CD14-positive monocyte (primary cell): Measurements from ENCODE around the gene BICD1. TPM values are rescaled to one million over a fixed set of nuclear protein-coding genes. Genes with fewer than 3 reads are reported as not detected.

ENCODE experiments used
- DNase-seq, 3 donors: peaks; one replicate each; pipeline ENCODE4 v3.0.0-alpha.2; 2011 to 2022
- H2AFZ ChIP-seq: 2 replicates; pipeline ENCODE4 v1.6.0; 2012; ENCODE audit warnings: mild to moderate bottlenecking, low read depth, low read length, inconsistent platforms; ENCODE audit not compliant: insufficient read depth, poor library complexity, severe bottlenecking
- H3K27ac ChIP-seq, 2 donors: 1 replicate in 1 of 2; 2 replicates in 1 of 2; pipeline ENCODE4 v1.5.1; 2012 to 2013; ENCODE audit warnings: low read length in 2 of 2, control low read depth in 1 of 2, inconsistent platforms in 1 of 2, low read depth in 1 of 2, mild to moderate bottlenecking in 1 of 2
- H3K27me3 ChIP-seq, 2 donors: one replicate each; pipeline versions ENCODE4 v1.6.0 to v1.6.1; 2011 to 2013; ENCODE audit warnings: low read length in 2 of 2; ENCODE audit not compliant: control insufficient read depth in 2 of 2, insufficient read depth in 2 of 2
- H3K36me3 ChIP-seq, 2 donors: replicated peaks in 1 of 2; 1 replicate in 1 of 2; 2 replicates in 1 of 2; pipeline versions ENCODE4 v1.5.1 to v1.6.1; 2012 to 2013; ENCODE audit warnings: low read length in 2 of 2, control low read depth in 1 of 2, inconsistent platforms in 1 of 2, mild to moderate bottlenecking in 1 of 2; ENCODE audit not compliant: insufficient read depth in 2 of 2, control insufficient read depth in 1 of 2
- H3K4me1 ChIP-seq, 2 donors: 1 replicate in 1 of 2; 2 replicates in 1 of 2; pipeline versions ENCODE4 v1.5.1 to v1.6.1; 2012 to 2013; ENCODE audit warnings: low read length in 2 of 2, control low read depth in 1 of 2, inconsistent platforms in 1 of 2, mild to moderate bottlenecking in 1 of 2, moderate library complexity in 1 of 2; ENCODE audit not compliant: insufficient read depth in 2 of 2, control insufficient read depth in 1 of 2
- H3K4me2 ChIP-seq: replicated peaks from 2 replicates; pipeline ENCODE3; 2012; ENCODE audit warnings: low read length, moderate library complexity, mild to moderate bottlenecking; ENCODE audit not compliant: poor library complexity, severe bottlenecking; ENCODE audit errors: extremely low read depth
- H3K4me3 ChIP-seq, 3 experiments: fragments of 200-600 bp in 1 of 3; sonication (generic) in 1 of 3; replicated peaks in 1 of 3; 1 replicate in 2 of 3; 2 replicates in 1 of 3; pipeline ENCODE4 v1.5.1; 2011 to 2013; ENCODE audit warnings: low read length in 3 of 3, mild to moderate bottlenecking in 3 of 3, control low read depth in 2 of 3, low read depth in 2 of 3, inconsistent platforms in 1 of 3, moderate library complexity in 1 of 3
- H3K79me2 ChIP-seq: 2 replicates; pipeline ENCODE4 v1.6.0; 2012; ENCODE audit warnings: mild to moderate bottlenecking, control low read depth, inconsistent platforms, low read length, moderate library complexity; ENCODE audit not compliant: insufficient read depth
- H3K9ac ChIP-seq: 2 replicates; pipeline ENCODE4 v1.6.0; 2017; ENCODE audit warnings: low read length, mild to moderate bottlenecking; ENCODE audit not compliant: insufficient read depth, poor library complexity, severe bottlenecking
- H3K9me3 ChIP-seq, 2 donors: replicated peaks in 1 of 2; 1 replicate in 1 of 2; 2 replicates in 1 of 2; pipeline versions ENCODE4 v1.5.1 to v1.6.1; 2012 to 2013; ENCODE audit warnings: low read length in 2 of 2, control low read depth in 1 of 2; ENCODE audit not compliant: control insufficient read depth in 1 of 2, insufficient read depth in 1 of 2
- H4K20me1 ChIP-seq: 2 replicates; pipeline ENCODE4 v1.6.0; 2012; ENCODE audit warnings: mild to moderate bottlenecking, low read length, control low read depth, moderate library complexity; ENCODE audit not compliant: insufficient read depth
- H3K27ac Mint-ChIP-seq, 7 donors: one replicate each; pipeline ENCODE4 v1.8.0; 2020; ENCODE audit warnings: mild to moderate bottlenecking in 7 of 7, mixed read lengths in 7 of 7, moderate library complexity in 6 of 7, inconsistent platforms in 2 of 7
- H3K27me3 Mint-ChIP-seq, 3 donors: one replicate each; pipeline ENCODE4 v1.8.0; 2021 to 2022; ENCODE audit warnings: low read depth in 3 of 3, mild to moderate bottlenecking in 3 of 3, mixed read lengths in 3 of 3, moderate library complexity in 3 of 3, inconsistent platforms in 1 of 3
- H3K36me3 Mint-ChIP-seq, 2 donors: one replicate each; pipeline ENCODE4 v1.8.0; 2020; ENCODE audit warnings: mixed read lengths in 2 of 2, inconsistent platforms in 1 of 2, mild to moderate bottlenecking in 1 of 2
- H3K4me1 Mint-ChIP-seq: one replicate; pipeline ENCODE4 v1.8.0; 2020; ENCODE audit warnings: mild to moderate bottlenecking, mixed read lengths
- H3K4me3 Mint-ChIP-seq, 2 donors: one replicate each; pipeline ENCODE4 v1.8.0; 2020; ENCODE audit warnings: mild to moderate bottlenecking in 2 of 2, mixed read lengths in 2 of 2, moderate library complexity in 1 of 2
- H3K9me3 Mint-ChIP-seq, 7 donors: one replicate each; pipeline ENCODE4 v1.8.0; 2020 to 2022; ENCODE audit warnings: mixed read lengths in 7 of 7, mild to moderate bottlenecking in 6 of 7, moderate library complexity in 6 of 7, inconsistent platforms in 2 of 7
- CTCF ChIP-seq: fragments of 200-600 bp; IDR thresholded peaks from one replicate; pipeline ENCODE4 v1.8.0; 2022; ENCODE audit warnings: antibody characterized with exemption, mild to moderate bottlenecking
- WGBS: methylation state at CpG from one replicate; pipeline ENCODE4 v1.1.5; 2013; ENCODE audit warnings: missing lambda C conversion rate; ENCODE audit not compliant: insufficient coverage; 5-methylcytosine and 5-hydroxymethylcytosine counted together
- intact Hi-C, 2 donors: fragments of 100-400 bp; cut with micrococcal nuclease; formaldehyde crosslinking; loops; one replicate each; pipeline versions ENCODE4 v1.15.0 to v1.15.1; 2023
- polyA plus RNA-seq, 3 donors: library from polyadenylated mRNA; depleted of rRNA in 1 of 3; unstranded in 2 of 3; stranded (reverse) in 1 of 3; fragments of 300-500 nt in 2 of 3; fragments of >200 nt in 1 of 3; fragmentation: Illumina TruSeq in 2 of 3; gene quantifications; 1 replicate in 2 of 3; 2 replicates in 1 of 3; pipeline ENCODE4 v1.2.3, GENCODE V29; 2012 to 2021

BICD1 gene
- polyA plus RNA-seq, 3 donors: 0.55 to 2.1 (median 1.6) TPM

GRCh38 chr12:32076941-32077340 lies 29.7 kb upstream of the BICD1 start:
- H3K27me3 Mint-ChIP-seq: peaks cover 0 to 4% (median 3%) of the 10 kb centered on the region in 3 donors
- WGBS: 95% methylated on average over 3 of the region's 4 CpGs
- no peaks in the 10 kb centered on the region for H3K36me3 Mint-ChIP-seq
- Histone ChIP-seq H3K79me2 (no peaks in the 10 kb centered on the region), H3K27ac (no peak overlapping the region), H3K4me3 (no peak overlapping the region), H4K20me1 (no peaks in the 10 kb centered on the region), H3K4me2 (no peak overlapping the region), H3K4me1 (no peaks in the 10 kb centered on the region), H3K36me3 (no peaks in the 10 kb centered on the region), H3K27me3 (no peaks in the 10 kb centered on the region), H3K9me3 (no peaks in the 10 kb centered on the region), H2AFZ (no peak overlapping the region), H3K9ac (no peak overlapping the region)
- H3K4me3 Mint-ChIP-seq: no peak overlapping the region
- DNase-seq: no peak
- no peaks in the 10 kb centered on the region for H3K4me1 Mint-ChIP-seq
- no peak for TF ChIP-seq CTCF
- H3K27ac Mint-ChIP-seq: no peak overlapping the region
- peaks cover 0 to 13% (median 4%) of the 10 kb centered on the region in 7 donors for H3K9me3 Mint-ChIP-seq
- intact Hi-C loops: no loop called here

- no peak overlapping the region for H2AFZ ChIP-seq
- no peaks in the 10 kb centered on the region for H3K4me1 ChIP-seq
- H3K36me3 ChIP-seq: no peaks in the 10 kb centered on the region
- H3K9me3 Mint-ChIP-seq: peaks cover 0 to 3% (median 0%) of the 10 kb centered on the region in 7 donors
- H4K20me1 ChIP-seq: no peaks in the 10 kb centered on the region
- H3K4me2 ChIP-seq: no peak overlapping the region
- H3K9me3 ChIP-seq: no peaks in the 10 kb centered on the region
- H3K4me3 ChIP-seq: no peak overlapping the region
- H3K36me3 Mint-ChIP-seq: no peaks in the 10 kb centered on the region
- H3K27me3 Mint-ChIP-seq: peaks cover 0 to 3% (median 1%) of the 10 kb centered on the region in 3 donors
- H3K27ac Mint-ChIP-seq: no peak overlapping the region
- no peaks in the 10 kb centered on the region for H3K27me3 ChIP-seq
- no peak for DNase-seq
- intact Hi-C loops: no loop called here
- 95% methylated on average over 2 of the region's 3 CpGs for WGBS
- TF ChIP-seq CTCF: no peak
- H3K4me1 Mint-ChIP-seq: no peaks in the 10 kb centered on the region
- no peak overlapping the region for H3K9ac ChIP-seq
- no peaks in the 10 kb centered on the region for H3K79me2 ChIP-seq
- H3K4me3 Mint-ChIP-seq: no peak overlapping the region
- H3K27ac ChIP-seq: no peak overlapping the region
Observed at GRCh38 chr12:32080435-32080834, 26.2 kb upstream of the BICD1 start.
